Right lobe of liver (tissue), 6 donors: Measurements from ENCODE around the gene UBXN4. TPM values are rescaled to one million over a fixed set of nuclear protein-coding genes. Genes with fewer than 3 reads are reported as not detected.
A peak's percentile ranks its signal among the peaks of the same experiment; 100 is the strongest.

Experiments
- ATAC-seq, 4 donors: fragments of 200-7000 bp; cut with Tn5 transposase; one replicate each; pipeline ENCODE4 v1.9.1; 2020; ENCODE audit warnings: mild to moderate bottlenecking in 4 of 4, moderate library complexity in 4 of 4
- DNase-seq, 3 donors: peaks; one replicate each; pipeline ENCODE4 v3.0.0-alpha.2; 2020
- H3K27ac ChIP-seq, 3 donors: fragments of 200-600 bp; one replicate each; pipeline ENCODE4 v1.8.0; 2022
- H3K27me3 ChIP-seq, 2 donors: fragments of 200-600 bp; one replicate each; pipeline ENCODE4 v1.8.0; 2022
- H3K36me3 ChIP-seq, 4 donors: fragments of 200-600 bp; sonication (generic) in 1 of 4; one replicate each; pipeline versions ENCODE4 v1.5.1 to v1.8.0; 2017 to 2022; ENCODE audit warnings: control low read depth in 1 of 4
- H3K4me1 ChIP-seq, 4 donors: fragments of 200-600 bp; sonication (generic) in 1 of 4; one replicate each; pipeline versions ENCODE4 v1.5.1 to v1.8.0; 2017 to 2022; ENCODE audit warnings: control low read depth in 1 of 4
- H3K4me3 ChIP-seq, 3 donors: fragments of 200-600 bp; one replicate each; pipeline ENCODE4 v1.8.0; 2022
- H3K9me3 ChIP-seq, 4 donors: fragments of 200-600 bp; sonication (generic) in 1 of 4; one replicate each; pipeline versions ENCODE4 v1.5.1 to v1.8.0; 2017 to 2022; ENCODE audit warnings: control low read depth in 1 of 4
- POLR2A ChIP-seq: fragments of 450-650 bp; IDR thresholded peaks from one replicate; pipeline ENCODE4 v1.6.1; 2017; ENCODE audit warnings: antibody characterized with exemption, mild to moderate bottlenecking
- WGBS: methylation state at CpG from one replicate; pipeline ENCODE4 v1.1.6; 2018; ENCODE audit warnings: low coverage, low lambda C conversion rate; ENCODE audit not compliant: insufficient coverage; ENCODE audit errors: missing lambda C conversion rate; 5-methylcytosine and 5-hydroxymethylcytosine counted together
- intact Hi-C, 2 donors: fragments of 100-400 bp; cut with DNase I; formaldehyde crosslinking; loops; one replicate each; pipeline versions ENCODE4 v1.11.2 to v1.14.1; 2022
- total RNA-seq, 6 experiments: library from RNA; depleted of rRNA in 2 of 6; stranded (reverse); fragments of >200 nt in 2 of 6; fragmentation: NEBNext Ultra II Directional in 3 of 6; extraction: Animal tissue kit (Norgen Biotek cat#: 25700) in 3 of 6; gene quantifications; one replicate each; pipeline versions ENCODE4 v1.1.0 to v1.2.4, GENCODE V29; 2016 to 2023
- TF ChIP-seq, protein P1 (sequence below), 4 donors: fragments of 200-600 bp in 3 of 4; fragments of 450-650 bp in 1 of 4; IDR thresholded peaks; one replicate each; pipeline versions ENCODE4 v1.5.1 to v1.8.0; 2016 to 2022; ENCODE audit warnings: antibody characterized with exemption in 4 of 4, mild to moderate bottlenecking in 2 of 4
- donor health status: DM: no; HTN: yes; CAD: no.
- donor health status: DM: no; HTN: no; CAD: no.
- donor health status: DM: no; HTN: no; CAD: no.
- donor health status: DM: no; HTN: yes; CAD: no.
- donor health status: DM: no; HTN: yes; CAD: no.

Gene UBXN4
- total RNA-seq, 6 experiments from 2014 or later: 49.4 to 78.2 (median 62.5) TPM

DNA sequence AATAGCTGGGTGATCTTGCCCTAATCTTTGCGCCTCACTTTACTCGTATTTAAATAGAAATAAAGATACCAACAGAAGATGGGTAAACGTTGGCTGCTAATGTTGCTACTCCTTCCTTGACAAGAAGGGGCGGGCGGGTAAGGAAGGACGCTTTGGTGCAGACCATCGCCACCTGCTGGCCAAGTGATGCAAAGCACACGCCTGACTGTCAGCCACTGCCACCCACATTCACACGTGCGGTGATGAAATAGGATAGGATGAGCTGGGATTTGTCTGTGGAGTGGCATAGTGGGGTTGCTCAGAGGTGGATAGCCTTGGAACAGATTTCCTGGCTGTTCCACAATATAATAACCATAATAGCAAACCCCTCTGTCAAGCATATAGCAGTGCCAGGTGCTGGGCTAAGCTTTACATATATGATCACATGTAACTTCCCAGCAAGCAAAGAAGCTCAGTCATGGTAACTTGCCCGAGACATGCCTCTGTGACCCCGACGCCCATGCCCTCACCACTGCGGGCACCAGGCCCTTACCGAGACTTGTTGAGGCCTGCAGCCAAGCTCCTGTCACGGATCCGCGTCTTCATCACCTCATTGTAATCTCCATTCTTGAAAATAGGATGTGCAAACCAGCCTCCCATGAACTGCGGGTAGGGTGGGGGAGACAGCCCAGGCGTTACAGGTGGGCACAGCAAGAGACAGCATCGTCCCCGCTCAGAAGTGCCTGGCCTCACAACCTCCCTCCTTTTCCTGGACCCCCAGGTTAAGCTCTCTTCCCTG lies 56.0 kb downstream of the UBXN4 start:
- no peak overlapping the region for H3K27ac ChIP-seq
- no peaks in the 10 kb centered on the region for H3K9me3 ChIP-seq
- H3K36me3 ChIP-seq: no peaks in the 10 kb centered on the region
- DNase-seq (peak; percentile 75 to 79 (median 77)), ATAC-seq (peak; percentile 93 to 98 (median 96))
- H3K27me3 ChIP-seq: no peaks in the 10 kb centered on the region
- no peaks in the 10 kb centered on the region for H3K4me1 ChIP-seq
- intact Hi-C loops: no loop called here
- no peak for TF ChIP-seq POLR2A
- TF ChIP-seq, protein P1, sequence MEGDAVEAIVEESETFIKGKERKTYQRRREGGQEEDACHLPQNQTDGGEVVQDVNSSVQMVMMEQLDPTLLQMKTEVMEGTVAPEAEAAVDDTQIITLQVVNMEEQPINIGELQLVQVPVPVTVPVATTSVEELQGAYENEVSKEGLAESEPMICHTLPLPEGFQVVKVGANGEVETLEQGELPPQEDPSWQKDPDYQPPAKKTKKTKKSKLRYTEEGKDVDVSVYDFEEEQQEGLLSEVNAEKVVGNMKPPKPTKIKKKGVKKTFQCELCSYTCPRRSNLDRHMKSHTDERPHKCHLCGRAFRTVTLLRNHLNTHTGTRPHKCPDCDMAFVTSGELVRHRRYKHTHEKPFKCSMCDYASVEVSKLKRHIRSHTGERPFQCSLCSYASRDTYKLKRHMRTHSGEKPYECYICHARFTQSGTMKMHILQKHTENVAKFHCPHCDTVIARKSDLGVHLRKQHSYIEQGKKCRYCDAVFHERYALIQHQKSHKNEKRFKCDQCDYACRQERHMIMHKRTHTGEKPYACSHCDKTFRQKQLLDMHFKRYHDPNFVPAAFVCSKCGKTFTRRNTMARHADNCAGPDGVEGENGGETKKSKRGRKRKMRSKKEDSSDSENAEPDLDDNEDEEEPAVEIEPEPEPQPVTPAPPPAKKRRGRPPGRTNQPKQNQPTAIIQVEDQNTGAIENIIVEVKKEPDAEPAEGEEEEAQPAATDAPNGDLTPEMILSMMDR (IDR thresholded peaks at IDR 0.05): peak; percentile 83 to 96 (median 92)
- no peak overlapping the region for H3K4me3 ChIP-seq
- 18% methylated on average over 13 of the region's 22 CpGs for WGBS

- no peak for TF ChIP-seq POLR2A
- TF ChIP-seq, protein P1 (IDR thresholded peaks at IDR 0.05): no peak
- Histone ChIP-seq H3K36me3 (no peaks in the 10 kb centered on the region), H3K27ac (no peak overlapping the region), H3K27me3 (no peaks in the 10 kb centered on the region), H3K4me1 (no peaks in the 10 kb centered on the region), H3K9me3 (no peaks in the 10 kb centered on the region), H3K4me3 (no peak overlapping the region)
- WGBS: 66% methylated on average over 3 of the region's 5 CpGs
- intact Hi-C loops: no loop called here
- DNase-seq: no peak
- no peak for ATAC-seq
Observed at GRCh38 chr2:135798275-135798705, 56.6 kb downstream of the UBXN4 start.

- H3K9me3 ChIP-seq: no peaks in the 10 kb centered on the region
- H3K27me3 ChIP-seq: no peaks in the 10 kb centered on the region
- WGBS: 40% methylated on average over 4 of the region's 4 CpGs
- DNase-seq (no peak), ATAC-seq (peak in 1 of 4 donors; percentile 33)
- no peak overlapping the region for H3K27ac ChIP-seq
- TF ChIP-seq POLR2A: no peak
- TF ChIP-seq, protein P1 (IDR thresholded peaks at IDR 0.05): peak in 3 of 4 donors; percentile 11 to 14 (median 14)
- intact Hi-C loops: no loop called here
- H3K4me1 ChIP-seq: no peaks in the 10 kb centered on the region
- no peaks in the 10 kb centered on the region for H3K36me3 ChIP-seq
- H3K4me3 ChIP-seq: no peak overlapping the region
Observed at GRCh38 chr2:135798762-135799161, 57.1 kb downstream of the UBXN4 start.

GRCh38 chr2:135799738-135800137 lies 58.1 kb downstream of the UBXN4 start:
- no peak for TF ChIP-seq POLR2A
- TF ChIP-seq, protein P1 (IDR thresholded peaks at IDR 0.05): no peak
- no peak for DNase-seq
- WGBS: 30% methylated on average over 2 of the region's 2 CpGs
- intact Hi-C loops: no loop called here
- H3K36me3 ChIP-seq: no peaks in the 10 kb centered on the region
- no peak overlapping the region for H3K4me3 ChIP-seq
- H3K4me1 ChIP-seq: no peaks in the 10 kb centered on the region
- no peaks in the 10 kb centered on the region for H3K9me3 ChIP-seq
- H3K27ac ChIP-seq: no peak overlapping the region
- ATAC-seq: no peak
- no peaks in the 10 kb centered on the region for H3K27me3 ChIP-seq
